ENCODE data around the gene ABRAXAS1.

Gene ABRAXAS1

DNA sequence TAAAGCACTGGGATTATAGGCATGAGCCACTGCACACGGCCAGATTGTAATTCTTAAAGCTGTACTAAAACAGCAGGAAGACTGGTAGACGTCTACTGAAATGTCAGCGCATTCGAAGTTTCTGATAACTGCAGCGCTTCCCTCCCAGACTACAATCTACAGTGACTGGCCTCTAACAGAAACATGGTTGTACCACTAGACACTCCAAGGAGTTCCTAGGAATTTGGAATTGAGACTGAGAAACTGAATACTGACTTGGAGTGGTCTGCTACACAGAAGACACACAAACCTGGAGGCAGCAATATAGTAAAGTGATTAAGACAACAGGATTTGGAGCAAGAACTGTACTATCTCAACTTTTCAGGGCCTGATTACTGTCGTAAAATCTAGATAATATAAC is 30.2 kb downstream of the ABRAXAS1 start:
- DNase-seq (ENCODE audit: low read depth in 3 of 3) = no peak

DNA sequence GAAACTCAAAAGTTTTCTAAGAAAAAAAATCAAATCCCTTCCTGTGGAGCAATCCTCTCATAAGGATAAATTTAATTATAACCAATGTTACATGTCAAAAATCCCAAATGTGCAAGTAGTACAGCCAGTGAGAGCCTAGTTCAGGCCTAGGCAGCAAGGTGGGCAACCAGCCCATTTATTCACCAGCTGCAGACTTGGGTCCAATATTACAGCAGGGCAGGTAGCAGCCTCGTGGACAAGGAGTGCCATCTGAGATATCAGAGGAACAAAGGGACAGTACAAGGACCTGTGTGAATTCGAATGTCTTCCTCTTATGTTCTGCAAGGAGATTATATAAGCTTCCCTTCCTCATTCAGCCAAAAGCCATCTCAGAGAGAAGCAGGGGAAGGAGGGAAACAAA is 35.9 kb downstream of the ABRAXAS1 start:
- DNase-seq (ENCODE audit: low read depth in 3 of 3) = no peak

DNA sequence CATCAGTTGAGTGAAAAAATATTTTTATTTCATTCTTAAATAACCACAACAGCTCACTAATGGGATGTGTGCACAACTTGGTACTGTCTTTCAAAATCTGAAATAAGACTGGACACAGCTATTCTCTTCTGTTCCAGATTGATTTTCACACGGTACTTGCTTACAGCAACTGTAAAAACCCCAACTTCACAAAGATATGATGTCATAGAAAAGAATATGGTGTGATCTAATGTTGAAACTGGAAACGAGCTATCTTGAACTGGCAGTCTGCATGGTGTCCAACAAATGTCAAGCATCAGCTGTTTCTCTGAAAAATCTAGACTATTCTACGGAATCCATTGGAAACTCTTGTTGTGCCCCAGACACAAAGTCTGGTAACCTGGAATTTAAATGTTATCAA is 44.0 kb downstream of the ABRAXAS1 start:
- DNase-seq (ENCODE audit: low read depth in 3 of 3) = no peak

DNA sequence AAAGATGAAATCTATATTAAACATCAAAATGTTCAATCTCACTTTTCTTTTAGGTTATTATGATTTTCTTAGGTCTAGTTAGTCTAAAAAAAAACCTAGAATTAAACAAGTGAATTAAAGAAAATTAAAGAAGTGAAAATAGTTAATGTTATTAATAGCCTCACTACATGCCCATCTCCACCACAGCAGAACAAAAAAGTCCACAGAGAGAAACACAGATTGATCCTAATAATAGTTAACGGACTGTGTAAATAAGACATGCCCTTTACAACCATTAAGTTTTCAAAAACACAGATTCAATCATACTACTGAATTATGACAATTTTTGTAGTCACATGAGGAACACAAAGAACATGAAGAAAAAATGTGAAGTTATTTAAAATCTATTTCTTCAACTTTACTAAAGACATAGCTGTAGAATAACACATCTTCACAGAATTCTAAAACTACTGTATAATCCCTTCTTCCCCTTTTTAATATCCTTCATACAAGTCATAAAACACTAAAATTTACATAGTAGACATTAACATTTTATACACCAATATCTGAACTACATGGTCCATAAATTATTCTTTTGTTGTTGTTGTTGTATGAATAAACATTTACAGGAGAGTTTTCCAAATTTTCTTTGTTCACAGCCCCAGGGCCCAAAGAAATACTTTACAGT is 44.6 kb downstream of the ABRAXAS1 start:
- DNase-seq (ENCODE audit: low read depth in 3 of 3) = no peak

- DNase-seq (ENCODE audit: low read depth in 3 of 3) = no peak
Observed at GRCh38 chr4:83438719-83439118, 46.2 kb downstream of the ABRAXAS1 start.

- DNase-seq (ENCODE audit: low read depth in 3 of 3) = no peak
Observed at GRCh38 chr4:83436680-83437079, 48.2 kb downstream of the ABRAXAS1 start.

- DNase-seq (ENCODE audit: low read depth in 3 of 3) = no peak
Observed at GRCh38 chr4:83431200-83431599, 53.7 kb downstream of the ABRAXAS1 start.

DNA sequence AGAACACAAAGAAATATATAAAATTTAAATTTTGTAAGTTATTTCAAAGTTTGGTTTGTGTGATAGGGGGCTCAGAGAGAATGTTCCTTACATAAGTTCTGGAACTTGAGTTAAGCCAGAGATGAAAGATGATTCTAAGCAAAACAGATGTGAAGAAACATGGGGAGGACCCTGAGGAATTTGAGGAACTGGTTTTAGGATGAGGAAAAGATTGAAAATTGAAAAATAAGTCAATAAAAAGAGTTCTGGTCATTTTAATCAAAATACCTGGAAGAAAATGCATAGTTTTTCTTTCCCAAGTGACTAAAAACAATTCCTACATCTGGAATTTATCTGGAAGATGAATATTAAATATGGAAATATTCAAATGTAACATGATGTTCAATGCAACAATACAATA is 66.7 kb downstream of the ABRAXAS1 start:
- DNase-seq (ENCODE audit: low read depth in 3 of 3) = no peak

- DNase-seq (ENCODE audit: low read depth in 3 of 3) = no peak
Observed at GRCh38 chr4:83417566-83417965, 67.3 kb downstream of the ABRAXAS1 start.

GRCh38 chr4:83413676-83414075 is 71.2 kb downstream of the ABRAXAS1 start:
- DNase-seq (ENCODE audit: low read depth in 3 of 3) = no peak

Data from stimulated activated CD4-positive, alpha-beta T cell treated with anti-CD3 and anti-CD28 coated beads, TNF-alpha, amount 100 ng/mL, for 24 hours (primary cell).